Spinal cord (tissue), 10 donors: ENCODE data around the gene PLA2G4E. TPM values are rescaled to one million over a fixed set of nuclear protein-coding genes. Genes with fewer than 3 reads are reported as not detected.

Experiments used
- DNase-seq, 6 donors: peaks; one replicate each; pipeline versions ENCODE4 v3.0.0 to v3.0.0-alpha.2; 2013 to 2015; ENCODE audit warnings: low spot score in 6 of 6, low read depth in 4 of 6
- H3K27ac ChIP-seq: one replicate; pipeline ENCODE4 v1.5.1; 2013; ENCODE audit warnings: low read depth, low read length, control low read depth
- H3K27me3 ChIP-seq: one replicate; pipeline ENCODE4 v1.6.1; 2013; ENCODE audit warnings: low read length; ENCODE audit not compliant: control insufficient read depth, insufficient read depth
- H3K36me3 ChIP-seq: one replicate; pipeline ENCODE4 v1.6.1; 2013; ENCODE audit warnings: low read length; ENCODE audit not compliant: control insufficient read depth, insufficient read depth
- H3K4me1 ChIP-seq: one replicate; pipeline ENCODE4 v1.6.1; 2013; ENCODE audit warnings: low read length; ENCODE audit not compliant: control insufficient read depth, insufficient read depth
- H3K4me3 ChIP-seq: one replicate; pipeline ENCODE4 v1.5.1; 2013; ENCODE audit warnings: low read depth, low read length, control low read depth
- H3K9me3 ChIP-seq: one replicate; pipeline ENCODE4 v1.6.1; 2013; ENCODE audit warnings: low read length; ENCODE audit not compliant: control insufficient read depth, insufficient read depth
- WGBS: methylation state at CpG from one replicate; pipeline ENCODE4 v1.1.5; 2013; ENCODE audit warnings: missing lambda C conversion rate; ENCODE audit not compliant: insufficient coverage; 5-methylcytosine and 5-hydroxymethylcytosine counted together
- polyA plus RNA-seq, 2 donors: library from polyadenylated mRNA; unstranded; fragments of 120-200 nt; gene quantifications; one replicate each; pipeline ENCODE4 v1.2.1, GENCODE V29; 2013; ENCODE audit not compliant: insufficient read length in 2 of 2
- total RNA-seq, 2 donors: library from RNA; depleted of rRNA in 1 of 2; stranded (reverse); fragments of 120-200 nt in 1 of 2; fragments of >200 nt in 1 of 2; gene quantifications; one replicate each; pipeline versions ENCODE4 v1.2.3 to v1.2.4, GENCODE V29; 2013 to 2014
- donor health status: healthy.

Gene PLA2G4E
- total and polyA plus RNA-seq, 4 donors: not detected

- Histone ChIP-seq H3K4me1 (no peaks in the 10 kb centered on the region), H3K27me3 (no peaks in the 10 kb centered on the region), H3K9me3 (no peaks in the 10 kb centered on the region), H3K36me3 (no peaks in the 10 kb centered on the region), H3K27ac (no peak overlapping the region), H3K4me3 (no peak overlapping the region)
- WGBS: 90% methylated on average over 10 of the region's 10 CpGs
- no peak for DNase-seq
These were observed 25.9 kb downstream of the PLA2G4E start for GRCh38 chr15:41994772-41995475.

- WGBS: 68% methylated on average over 4 of the region's 5 CpGs
- Histone ChIP-seq H3K4me1 (peaks cover 3% of the 10 kb centered on the region), H3K27ac (no peak overlapping the region), H3K27me3 (no peaks in the 10 kb centered on the region), H3K4me3 (no peak overlapping the region), H3K9me3 (no peaks in the 10 kb centered on the region), H3K36me3 (no peaks in the 10 kb centered on the region)
- no peak for DNase-seq
These were observed 26.6 kb downstream of the PLA2G4E start for GRCh38 chr15:41994171-41994650.

GRCh38 chr15:41993472-41994170 lies 27.2 kb downstream of the PLA2G4E start:
- no peaks in the 10 kb centered on the region for H3K36me3 ChIP-seq
- DNase-seq: peak in 1 of 6 donors; percentile 9
- H3K4me3 ChIP-seq: no peak overlapping the region

GRCh38 chr15:41992803-41993190 lies 28.0 kb downstream of the PLA2G4E start:
- H3K27me3 ChIP-seq: no peaks in the 10 kb centered on the region
- no peaks in the 10 kb centered on the region for H3K36me3 ChIP-seq
- no peak for DNase-seq
- H3K9me3 ChIP-seq: no peaks in the 10 kb centered on the region
- no peak overlapping the region for H3K4me3 ChIP-seq
- H3K27ac ChIP-seq: no peak overlapping the region
- peaks cover 3% of the 10 kb centered on the region for H3K4me1 ChIP-seq
- 91% methylated on average over 6 of the region's 7 CpGs for WGBS

More at GRCh38 chr15:41993472-41994170, 27.2 kb downstream of the PLA2G4E start:
- Histone ChIP-seq H3K27me3 (no peaks in the 10 kb centered on the region), H3K4me1 (peaks cover 3% of the 10 kb centered on the region), H3K9me3 (no peaks in the 10 kb centered on the region), H3K27ac (no peak overlapping the region)
- WGBS: 39% methylated on average over 4 of the region's 11 CpGs

DNA sequence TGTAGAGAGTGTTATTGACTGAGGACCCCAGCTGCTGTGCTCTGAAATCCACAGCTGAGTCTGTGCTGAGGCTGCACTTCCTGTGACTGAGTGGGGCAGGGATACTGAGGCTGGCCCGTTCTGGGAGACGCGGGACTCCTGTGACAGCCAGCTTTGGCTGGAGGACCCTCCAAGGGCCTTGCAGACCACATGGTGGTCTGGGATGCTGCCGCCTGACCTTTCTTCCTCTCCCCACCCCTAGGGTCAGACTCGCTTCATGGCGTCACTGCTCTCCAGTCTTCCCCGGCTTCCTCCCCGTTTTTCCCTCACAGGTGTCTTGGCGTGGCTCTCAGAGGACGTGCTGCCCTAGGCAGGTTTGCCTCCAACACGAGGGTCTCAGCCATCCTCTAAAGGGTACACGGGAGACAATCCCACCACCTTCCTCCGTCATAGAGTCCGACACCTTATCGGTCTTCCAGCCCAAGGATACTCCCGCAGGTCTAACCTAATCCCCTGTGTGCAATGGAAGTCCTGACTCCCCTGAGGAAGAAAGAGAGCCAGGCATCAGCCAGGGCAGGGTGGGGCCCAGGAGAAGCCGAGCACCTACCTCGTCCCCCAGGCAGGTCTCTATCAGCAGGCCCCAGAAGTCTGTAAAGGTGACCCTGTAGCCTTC lies 28.6 kb downstream of the PLA2G4E start:
- Histone ChIP-seq H3K36me3 (no peaks in the 10 kb centered on the region), H3K27ac (no peak overlapping the region), H3K4me3 (no peak overlapping the region), H3K4me1 (peaks cover 3% of the 10 kb centered on the region), H3K27me3 (no peaks in the 10 kb centered on the region), H3K9me3 (no peaks in the 10 kb centered on the region)
- no peak for DNase-seq
- WGBS: 90% methylated on average over 18 of the region's 18 CpGs

DNA sequence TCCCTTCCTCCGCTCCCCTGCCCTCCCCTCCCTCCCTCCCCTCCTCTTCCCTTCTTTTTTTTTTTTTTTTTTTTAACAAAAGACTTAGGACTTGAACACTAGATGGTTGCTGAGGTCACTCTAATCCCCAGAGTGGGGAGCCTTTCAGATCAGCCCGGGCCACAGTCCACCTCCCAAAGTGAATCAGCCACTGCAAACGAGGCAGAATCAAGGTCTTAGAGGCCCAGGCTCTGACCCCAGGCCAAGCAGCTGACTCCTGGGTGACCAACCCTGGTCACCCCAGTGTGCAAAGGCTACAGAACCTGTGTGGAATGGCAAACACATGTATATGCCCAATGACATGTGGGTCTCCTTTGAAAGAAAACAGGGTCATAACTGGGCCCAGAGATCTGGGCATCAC lies 30.2 kb downstream of the PLA2G4E start:
- Histone ChIP-seq H3K36me3 (no peaks in the 10 kb centered on the region), H3K27ac (no peak overlapping the region), H3K4me3 (no peak overlapping the region), H3K9me3 (no peaks in the 10 kb centered on the region), H3K27me3 (no peaks in the 10 kb centered on the region), H3K4me1 (peaks cover 3% of the 10 kb centered on the region)
- WGBS: 52% methylated on average over 2 of the region's 3 CpGs
- DNase-seq: no peak

- H3K27ac ChIP-seq: no peak overlapping the region
- H3K4me3 ChIP-seq: no peak overlapping the region
- H3K9me3 ChIP-seq: no peaks in the 10 kb centered on the region
- no peak for DNase-seq
- no peaks in the 10 kb centered on the region for H3K27me3 ChIP-seq
- H3K36me3 ChIP-seq: no peaks in the 10 kb centered on the region
- peaks cover 3% of the 10 kb centered on the region for H3K4me1 ChIP-seq
- 61% methylated on average over 6 of the region's 7 CpGs for WGBS
These were observed 30.6 kb downstream of the PLA2G4E start for GRCh38 chr15:41990243-41990605.

- Histone ChIP-seq H3K36me3 (no peaks in the 10 kb centered on the region), H3K9me3 (no peaks in the 10 kb centered on the region), H3K27ac (no peak overlapping the region), H3K4me1 (peaks cover 3% of the 10 kb centered on the region), H3K4me3 (no peak overlapping the region), H3K27me3 (no peaks in the 10 kb centered on the region)
- DNase-seq: peak; percentile 50 to 92 (median 68)
- 10% methylated on average over 7 of the region's 9 CpGs for WGBS
These were observed 31.1 kb downstream of the PLA2G4E start for GRCh38 chr15:41989573-41990242.

GRCh38 chr15:41988896-41989572 lies 31.8 kb downstream of the PLA2G4E start:
- 72% methylated on average over 21 of the region's 21 CpGs for WGBS
- Histone ChIP-seq H3K27ac (no peak overlapping the region), H3K36me3 (no peaks in the 10 kb centered on the region), H3K4me3 (no peak overlapping the region), H3K9me3 (no peaks in the 10 kb centered on the region), H3K4me1 (peaks cover 3% of the 10 kb centered on the region), H3K27me3 (no peaks in the 10 kb centered on the region)
- no peak for DNase-seq
